Measurements from ENCODE around the gene TNFRSF18.

GRCh38 chr1:1241588-1242219 is 35.3 kb upstream of the TNFRSF18 start:
- TF ChIP-seq CTCF (conservative IDR thresholded peaks at IDR 0.05; ENCODE audit: low read depth in 2 of 2) (no peak), EZH2phosphoT487 (IDR thresholded peaks at IDR 0.05; ENCODE audit: unreplicated experiment) (no peak), ETS1 (IDR thresholded peaks at IDR 0.05) (no peak), REST (IDR thresholded peaks at IDR 0.05; ENCODE audit: unreplicated experiment) (no peak), POLR2AphosphoS5 (IDR thresholded peaks at IDR 0.05; ENCODE audit: low read depth) (no peak), JUNB (IDR thresholded peaks at IDR 0.05; ENCODE audit: unreplicated experiment) (no peak), EZH2 (IDR thresholded peaks at IDR 0.05; ENCODE audit: low read depth, unreplicated experiment) (no peak), CREB1 (CRISPR knock-in tag; IDR thresholded peaks at IDR 0.05; ENCODE audit: low read depth) (no peak), ZNF114 (CRISPR knock-in tag; IDR thresholded peaks at IDR 0.05) (no peak), NANOG (IDR thresholded peaks at IDR 0.05; ENCODE audit: borderline replicate concordance) (no peak), ZNF462 (CRISPR knock-in tag; IDR thresholded peaks at IDR 0.05) (no peak), STAT1 (IDR thresholded peaks at IDR 0.05; ENCODE audit: unreplicated experiment) (no peak), ZNF331 (CRISPR knock-in tag; IDR thresholded peaks at IDR 0.05; ENCODE audit: low read depth) (no peak)
